ENCODE measurements around the gene LMX1A.

LMX1A gene

GRCh38 chr1:165207853-165208515, 148.5 kb downstream of the LMX1A start:
- DNase-seq: no peak

GRCh38 chr1:165205145-165205544, 151.4 kb downstream of the LMX1A start:
- DNase-seq: no peak

- DNase-seq: no peak
Measured at GRCh38 chr1:165204548-165204947, 152.0 kb downstream of the LMX1A start.

- no peak for DNase-seq
Measured at GRCh38 chr1:165191087-165191486, 165.4 kb downstream of the LMX1A start.

GRCh38 chr1:165189913-165190312, 166.6 kb downstream of the LMX1A start:
- no peak for DNase-seq

- no peak for DNase-seq
Measured at GRCh38 chr1:165189011-165189410, 167.5 kb downstream of the LMX1A start.

GRCh38 chr1:165187031-165188009, 169.2 kb downstream of the LMX1A start:
- DNase-seq: no peak

- no peak for DNase-seq
Measured at GRCh38 chr1:165185161-165185889, 171.2 kb downstream of the LMX1A start.

- no peak for DNase-seq
Measured at GRCh38 chr1:165182975-165183374, 173.5 kb downstream of the LMX1A start.

- no peak for DNase-seq
Measured at GRCh38 chr1:165179306-165179705, 177.2 kb downstream of the LMX1A start.

GRCh38 chr1:165174491-165174890, 182.0 kb downstream of the LMX1A start:
- no peak for DNase-seq

- no peak for DNase-seq
Measured at GRCh38 chr1:165173818-165174217, 182.7 kb downstream of the LMX1A start.

- no peak for DNase-seq
Measured at GRCh38 chr1:165173409-165173808, 183.1 kb downstream of the LMX1A start.

- no peak for DNase-seq
Measured at GRCh38 chr1:165172666-165173065, 183.8 kb downstream of the LMX1A start.

GRCh38 chr1:165169729-165170128, 186.8 kb downstream of the LMX1A start:
- no peak for DNase-seq

- no peak for DNase-seq
Measured at GRCh38 chr1:165169028-165169427, 187.5 kb downstream of the LMX1A start.

- no peak for DNase-seq
Measured at GRCh38 chr1:165168467-165168866, 188.0 kb downstream of the LMX1A start.

GRCh38 chr1:165162671-165163241, 193.8 kb downstream of the LMX1A start:
- no peak for DNase-seq

GRCh38 chr1:165161130-165161529, 195.4 kb downstream of the LMX1A start:
- no peak for DNase-seq

GRCh38 chr1:165153182-165153581, 203.3 kb downstream of the LMX1A start:
- DNase-seq: no peak

- no peak for DNase-seq
Measured at GRCh38 chr1:165152727-165153126, 203.8 kb downstream of the LMX1A start.

GRCh38 chr1:165152109-165152508, 204.4 kb downstream of the LMX1A start:
- no peak for DNase-seq
